GM12873 (cell line): Measurements from ENCODE around the gene HIP1R.

Experiments used
- TF ChIP-seq, protein P1 (sequence below): IDR thresholded peaks from 2 replicates; pipeline ENCODE4 v1.5.1; 2012; ENCODE audit warnings: low read depth, mild to moderate bottlenecking, moderate library complexity, low read length, control low read depth; ENCODE audit not compliant: insufficient read depth; ENCODE audit errors: missing control alignments

The HIP1R gene

DNA sequence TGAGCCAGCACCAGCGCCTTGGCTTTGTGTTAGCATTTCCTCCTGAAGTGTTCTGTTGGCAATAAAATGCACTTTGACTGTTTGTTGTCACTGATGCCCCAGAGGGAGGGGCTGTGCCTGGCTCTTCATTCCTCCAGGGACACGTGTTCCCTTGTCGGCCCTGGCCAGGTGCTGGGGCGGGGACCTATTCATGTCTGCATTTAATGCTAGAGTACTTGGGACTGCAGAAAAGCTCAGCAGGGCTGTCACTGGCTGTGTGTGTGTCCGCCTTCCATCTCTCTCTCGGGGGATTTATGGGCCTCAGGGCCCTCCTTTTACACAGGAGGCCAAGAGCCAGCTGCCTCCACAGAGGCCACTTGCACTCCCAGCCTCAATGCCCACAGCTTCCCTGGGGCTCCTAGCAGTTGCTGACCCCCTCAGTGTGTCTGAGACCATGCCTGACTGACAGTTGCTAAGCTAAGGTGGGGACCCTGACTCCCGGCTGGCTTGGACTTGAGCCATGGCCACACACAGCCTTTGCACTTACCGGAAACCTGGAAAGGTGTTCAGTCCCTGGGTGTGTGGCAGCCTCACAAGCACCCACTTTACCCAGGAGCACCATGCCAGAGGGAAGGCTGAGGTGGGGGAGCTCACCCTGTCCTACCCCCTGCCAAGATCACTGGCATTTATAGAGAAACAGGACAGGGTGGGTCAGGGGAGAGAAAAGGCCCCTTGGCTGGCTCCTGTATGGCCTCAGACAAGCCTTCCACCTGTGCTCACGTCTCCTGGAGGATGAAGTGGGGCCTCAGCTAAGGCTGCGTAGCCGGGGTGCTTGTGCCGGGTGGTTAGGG lies 27.8 kb downstream of the HIP1R start:
- TF ChIP-seq, protein P1, sequence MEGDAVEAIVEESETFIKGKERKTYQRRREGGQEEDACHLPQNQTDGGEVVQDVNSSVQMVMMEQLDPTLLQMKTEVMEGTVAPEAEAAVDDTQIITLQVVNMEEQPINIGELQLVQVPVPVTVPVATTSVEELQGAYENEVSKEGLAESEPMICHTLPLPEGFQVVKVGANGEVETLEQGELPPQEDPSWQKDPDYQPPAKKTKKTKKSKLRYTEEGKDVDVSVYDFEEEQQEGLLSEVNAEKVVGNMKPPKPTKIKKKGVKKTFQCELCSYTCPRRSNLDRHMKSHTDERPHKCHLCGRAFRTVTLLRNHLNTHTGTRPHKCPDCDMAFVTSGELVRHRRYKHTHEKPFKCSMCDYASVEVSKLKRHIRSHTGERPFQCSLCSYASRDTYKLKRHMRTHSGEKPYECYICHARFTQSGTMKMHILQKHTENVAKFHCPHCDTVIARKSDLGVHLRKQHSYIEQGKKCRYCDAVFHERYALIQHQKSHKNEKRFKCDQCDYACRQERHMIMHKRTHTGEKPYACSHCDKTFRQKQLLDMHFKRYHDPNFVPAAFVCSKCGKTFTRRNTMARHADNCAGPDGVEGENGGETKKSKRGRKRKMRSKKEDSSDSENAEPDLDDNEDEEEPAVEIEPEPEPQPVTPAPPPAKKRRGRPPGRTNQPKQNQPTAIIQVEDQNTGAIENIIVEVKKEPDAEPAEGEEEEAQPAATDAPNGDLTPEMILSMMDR, result no peak

DNA sequence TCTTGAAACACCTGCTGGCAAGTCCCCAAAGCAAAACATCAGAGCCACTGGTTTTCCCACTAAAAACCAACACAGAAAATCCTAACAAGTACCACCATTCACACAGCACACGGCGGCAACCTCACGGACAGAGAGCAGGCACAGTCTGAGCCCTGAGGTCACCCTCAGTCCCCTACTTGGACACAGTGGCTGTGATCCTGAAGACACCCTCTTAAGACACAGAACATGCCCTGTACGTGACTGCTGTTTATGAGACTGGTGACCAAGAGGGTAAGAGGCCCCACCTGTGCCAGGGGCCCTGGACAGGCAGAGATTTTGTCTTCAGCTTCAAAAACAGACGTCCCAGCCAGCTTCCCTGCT lies 29.6 kb downstream of the HIP1R start:
- TF ChIP-seq, protein P1, result no peak

DNA sequence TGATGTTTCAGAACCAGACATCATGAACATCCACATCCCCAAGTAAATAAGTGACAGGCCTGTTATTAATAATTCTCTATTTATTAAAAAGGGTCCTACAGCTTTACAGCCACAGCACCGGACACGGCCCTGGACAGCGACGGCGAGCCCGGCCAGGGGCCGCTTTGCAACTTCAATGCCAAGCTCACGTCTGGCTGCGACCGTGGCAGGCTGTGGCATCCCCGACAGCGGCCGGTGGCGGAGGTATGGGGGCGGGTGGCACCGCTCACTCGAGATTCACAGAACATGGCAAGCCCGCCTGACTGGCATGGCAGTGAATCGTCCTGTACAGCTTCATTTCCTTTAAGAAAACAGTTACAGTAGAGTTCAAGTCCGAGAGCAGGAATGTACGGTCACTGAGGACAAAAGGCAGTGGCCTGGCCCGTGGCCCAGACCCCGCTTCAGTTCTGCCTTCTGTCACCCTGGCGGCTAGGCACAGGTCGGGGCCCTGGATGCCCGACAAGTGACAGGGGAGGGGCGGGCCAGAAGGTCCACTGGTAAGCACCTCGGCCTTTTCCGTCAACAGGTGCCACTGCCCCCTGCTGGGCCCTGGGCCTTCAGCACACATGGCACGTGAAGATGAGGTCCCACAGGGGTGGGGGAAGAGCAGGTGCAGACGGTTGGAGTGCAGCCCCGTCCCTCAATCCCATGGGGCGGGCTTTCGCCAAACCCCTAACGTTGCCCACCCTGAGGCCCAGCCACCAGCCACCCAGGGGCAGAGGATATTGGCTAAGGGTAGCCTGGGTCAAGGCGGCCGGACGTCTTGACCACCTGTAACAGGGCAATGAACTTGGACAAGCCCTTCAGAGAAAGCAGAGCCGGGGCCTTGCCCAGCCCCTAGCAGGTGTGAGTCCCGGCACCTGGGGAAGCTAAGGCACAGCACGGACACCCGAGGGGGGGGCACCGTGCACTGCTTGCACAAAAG lies 30.3 kb downstream of the HIP1R start:
- TF ChIP-seq, protein P1, result peak; percentile 58

- TF ChIP-seq, protein P1, result no peak
Measured at GRCh38 chr12:122866379-122866778, 31.1 kb downstream of the HIP1R start.

DNA sequence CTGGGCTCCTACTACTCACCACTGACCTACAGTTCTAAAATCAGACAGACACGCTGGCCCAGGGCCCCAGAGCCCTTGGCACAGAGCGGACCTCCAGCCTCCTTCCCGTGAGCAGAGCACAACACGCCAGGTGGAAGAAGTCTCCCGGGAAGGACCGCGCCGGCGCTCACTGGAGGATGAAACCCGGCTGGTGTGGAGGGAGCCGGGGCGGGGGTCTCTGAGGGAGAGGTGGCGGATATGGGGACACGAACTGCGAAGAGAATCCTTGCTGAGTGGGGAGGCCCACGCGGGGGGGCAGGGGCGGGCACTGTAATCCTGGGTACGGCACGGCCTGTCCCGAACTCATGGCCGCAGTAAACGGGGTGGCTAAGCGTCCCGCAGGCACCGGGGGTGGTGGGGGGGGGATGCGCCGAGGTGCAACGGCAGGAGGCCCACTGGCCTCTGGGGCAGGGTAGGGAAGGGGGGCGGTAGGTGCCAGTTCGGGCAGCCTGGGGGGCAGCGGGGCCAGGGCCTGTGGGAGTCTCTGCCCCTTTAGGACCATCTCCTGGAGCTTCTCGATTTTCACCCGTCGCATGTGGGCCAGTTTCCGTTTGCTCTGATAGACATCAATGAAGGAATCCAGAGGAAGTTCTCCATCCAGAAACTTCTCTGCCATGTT lies 31.8 kb downstream of the HIP1R start:
- TF ChIP-seq, protein P1, result no peak

DNA sequence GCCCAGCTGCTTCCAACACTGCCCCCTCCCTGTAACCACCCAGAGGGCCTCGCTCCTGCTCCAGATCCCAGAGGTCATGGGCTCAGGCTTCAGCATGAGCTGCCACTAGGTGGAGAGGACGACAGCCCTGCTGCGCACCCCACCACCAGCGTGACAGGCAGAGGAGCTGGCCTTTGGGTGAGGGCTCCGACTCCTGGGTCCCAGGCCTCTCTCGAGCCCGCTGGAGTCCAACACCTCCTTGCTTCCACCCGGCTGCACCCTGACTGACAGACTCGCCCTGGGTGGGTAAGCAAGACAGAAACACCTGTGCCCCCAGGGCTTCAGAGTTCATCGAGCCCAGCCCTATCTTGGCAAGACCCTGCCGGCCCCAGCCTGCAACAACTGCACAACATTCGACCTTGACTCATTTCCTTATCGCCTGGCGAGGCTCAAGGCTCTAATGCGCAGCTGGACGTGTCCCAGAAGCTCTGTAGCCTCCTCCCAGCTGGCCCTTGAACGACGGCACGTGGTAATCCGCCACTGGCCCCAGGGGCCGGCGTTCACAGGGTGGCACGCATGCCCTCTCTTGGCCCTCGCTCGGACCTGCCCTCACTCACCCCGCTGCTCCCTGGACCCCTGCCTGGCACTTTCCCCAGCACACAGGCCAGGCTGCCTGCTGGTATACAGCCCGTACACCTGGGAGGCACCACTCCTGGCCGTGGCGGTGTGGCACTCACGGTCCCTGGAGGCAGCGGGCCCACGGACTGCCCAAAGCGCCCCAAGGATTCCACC lies 32.6 kb downstream of the HIP1R start:
- TF ChIP-seq, protein P1, result peak; percentile 29
